K562 (cell line): ENCODE data around the gene CADPS2. TPM values are rescaled to one million over a fixed set of nuclear protein-coding genes. Genes with fewer than 3 reads are reported as not detected.

ENCODE experiments used
- ATAC-seq: fragments of 200-7000 bp; cut with Tn5 transposase; 3 replicates; pipeline ENCODE4 v1.9.1; 2020; ENCODE audit warnings: moderate library complexity
- BruUV-seq: library from RNA; stranded (reverse); fragments of 400-500 nt; replicated peaks from 2 replicates; lab custom pipeline; 2021; lab: Mats Ljungman, UMichigan
- CTCF ChIA-PET: fragments of 300-600 bp; formaldehyde crosslinking; extraction: SDS; loops from one replicate; lab custom pipeline; 2021; ENCODE audit warnings: low intra/inter-chr PET ratio; lab: Yijun Ruan, JAX
- POLR2A ChIA-PET: fragments of 300-600, 350-650 bp; sonication (Branson Sonifier 250); formaldehyde crosslinking; extraction: SDS; loops from one replicate; lab custom pipeline; 2021; ENCODE audit warnings: antibody characterized with exemption, inconsistent platforms; lab: Yijun Ruan, JAX
- DNase-seq, 4 experiments: peaks; one replicate each; pipeline versions ENCODE4 v3.0.0 to v3.0.0-alpha.2; 2011 to 2018; ENCODE audit warnings: low spot score in 3 of 4, mixed read lengths in 3 of 4; ENCODE audit errors: extremely low read depth in 1 of 4
- FAIRE-seq: peaks from 2 replicates; lab custom pipeline; 2011; peaks lifted over from hg19 to GRCh38; lab: Jason Lieb, UNC
- H2AFZ ChIP-seq: 2 replicates; pipeline ENCODE4 v1.6.0; 2011; ENCODE audit warnings: low read depth, low read length, control low read depth, inconsistent platforms
- H3K27ac ChIP-seq: fragments of 200-600 bp; 3 replicates; pipeline ENCODE4 v1.8.0; 2011; ENCODE audit warnings: low read depth, mild to moderate bottlenecking, control low read depth, inconsistent platforms, low read length, moderate library complexity, mixed read lengths; ENCODE audit errors: extremely low read depth
- H3K27me3 ChIP-seq, 2 experiments: fragments of 300-600 bp in 1 of 2; 2 replicates in 1 of 2; 3 replicates in 1 of 2; pipeline versions ENCODE4 v1.6.0 to v1.8.0; 2011; ENCODE audit warnings: inconsistent platforms in 2 of 2, low read length in 2 of 2, mild to moderate bottlenecking in 1 of 2, mixed read lengths in 1 of 2, moderate library complexity in 1 of 2; ENCODE audit not compliant: control insufficient read depth in 2 of 2, insufficient read depth in 2 of 2
- H3K36me3 ChIP-seq: fragments of 300-600 bp; 3 replicates; pipeline ENCODE4 v1.8.0; 2011; ENCODE audit warnings: mild to moderate bottlenecking, low read length, inconsistent platforms; ENCODE audit not compliant: control insufficient read depth, insufficient read depth
- H3K4me1 ChIP-seq, 2 experiments: fragments of 200-600 bp in 1 of 2; replicated peaks in 1 of 2; 2 replicates in 1 of 2; 3 replicates in 1 of 2; pipeline versions ENCODE4 v1.5.1 to v1.8.0; 2011; ENCODE audit warnings: inconsistent platforms in 2 of 2, low read length in 2 of 2, mild to moderate bottlenecking in 1 of 2, mixed read lengths in 1 of 2, moderate library complexity in 1 of 2; ENCODE audit not compliant: control insufficient read depth in 2 of 2, insufficient read depth in 2 of 2
- H3K4me2 ChIP-seq: 2 replicates; pipeline ENCODE4 v1.6.1; 2011; ENCODE audit warnings: low read length, control low read depth, inconsistent platforms, mixed read lengths; ENCODE audit not compliant: insufficient read depth
- H3K4me3 ChIP-seq: fragments of 200-600 bp; sonication (generic), shearing (Covaris generic); 2 replicates; pipeline ENCODE4 v1.5.1; 2016; ENCODE audit warnings: control low read depth, inconsistent platforms
- H3K79me2 ChIP-seq: fragments of 200-600 bp; 3 replicates; pipeline ENCODE4 v1.8.0; 2011; ENCODE audit warnings: low read length, inconsistent platforms; ENCODE audit not compliant: control insufficient read depth, insufficient read depth
- H3K9ac ChIP-seq, 2 experiments: 2 replicates each; pipeline versions ENCODE4 v1.6.0 to v1.6.1; 2011; ENCODE audit warnings: low read depth in 2 of 2, low read length in 2 of 2, control low read depth in 1 of 2, inconsistent platforms in 1 of 2, mild to moderate bottlenecking in 1 of 2, mixed read lengths in 1 of 2; ENCODE audit not compliant: insufficient read depth in 1 of 2
- H3K9me1 ChIP-seq: one replicate; pipeline ENCODE4 v1.6.0; 2011; ENCODE audit warnings: inconsistent platforms, mild to moderate bottlenecking, low read length, moderate library complexity; ENCODE audit not compliant: control insufficient read depth, insufficient read depth
- H3K9me3 ChIP-seq: replicated peaks from 2 replicates; pipeline ENCODE4 v1.5.1; 2011; ENCODE audit warnings: low read depth, low read length, inconsistent platforms; ENCODE audit not compliant: control insufficient read depth, insufficient read depth
- H4K20me1 ChIP-seq: replicated peaks from 2 replicates; pipeline ENCODE4 v1.6.1; 2011; ENCODE audit warnings: low read length, inconsistent platforms, mixed read lengths; ENCODE audit not compliant: control insufficient read depth, insufficient read depth
- C11orf30 ChIP-seq: fragments of 450-650 bp; IDR thresholded peaks from 2 replicates; pipeline ENCODE4 v1.6.1; 2016; ENCODE audit warnings: low read depth, mild to moderate bottlenecking
- CEBPG ChIP-seq, 3 experiments: fragments of 200-800 bp in 1 of 3; sonication (Bioruptor generic) in 1 of 3; sonication (generic) in 1 of 3; formaldehyde crosslinking in 1 of 3; IDR thresholded peaks in 2 of 3; conservative IDR thresholded peaks in 1 of 3; 2 replicates each; pipeline versions ENCODE4 v1.6.1 to v1.8.0; 2016 to 2022; ENCODE audit warnings: missing compliant biosample characterization in 2 of 3, missing genetic modification characterization in 2 of 3, mild to moderate bottlenecking in 1 of 3, missing genetic modification reagents in 1 of 3
- GABPA ChIP-seq: fragments of 200-800 bp; sonication (Bioruptor generic); conservative IDR thresholded peaks from 2 replicates; pipeline ENCODE4 v1.6.1; 2016; ENCODE audit warnings: low read depth, missing genetic modification characterization, missing compliant biosample characterization
- KLF1 ChIP-seq: fragments of 450-650 bp; IDR thresholded peaks from 2 replicates; pipeline ENCODE4 v1.6.1; 2016; ENCODE audit warnings: missing genetic modification characterization, missing compliant biosample characterization
- NR2C2 ChIP-seq, 2 experiments: fragments of 200-800 bp in 1 of 2; sonication (Bioruptor generic) in 1 of 2; sonication (generic) in 1 of 2; formaldehyde crosslinking in 1 of 2; IDR thresholded peaks; 2 replicates each; pipeline versions ENCODE4 v1.6.1 to v1.8.0; 2016 to 2022; ENCODE audit warnings: mild to moderate bottlenecking in 1 of 2, missing compliant biosample characterization in 1 of 2, missing genetic modification characterization in 1 of 2, missing genetic modification reagents in 1 of 2
- PPARD ChIP-seq: fragments of 250-450 bp; sonication (Bioruptor Pico); IDR thresholded peaks from 2 replicates; pipeline ENCODE4 v1.8.0; 2022; ENCODE audit warnings: inconsistent platforms, mild to moderate bottlenecking, moderate library complexity
- STAG1 ChIP-seq: sonication (generic); formaldehyde crosslinking; IDR thresholded peaks from 2 replicates; pipeline ENCODE4 v1.5.0; 2020; ENCODE audit warnings: missing genetic modification reagents, borderline replicate concordance
- ZFPM2 ChIP-seq: fragments of 250-450 bp; sonication (Bioruptor Pico); IDR thresholded peaks from 2 replicates; pipeline ENCODE4 v1.5.1; 2022; ENCODE audit warnings: mild to moderate bottlenecking
- ZNF165 ChIP-seq: fragments of 250-450 bp; sonication (Bioruptor Pico); IDR thresholded peaks from 2 replicates; pipeline ENCODE4 v1.4.0; 2020; ENCODE audit warnings: borderline replicate concordance
- WGBS: fragments of 100-300 bp; shearing (Covaris generic); methylation state at CpG from one replicate; pipeline ENCODE4 v1.1.6; 2016; ENCODE audit warnings: low coverage, mixed read lengths; ENCODE audit not compliant: insufficient coverage; ENCODE audit errors: missing lambda C conversion rate; 5-methylcytosine and 5-hydroxymethylcytosine counted together
- in situ Hi-C: fragments of 300-500 bp; cut with MboI; formaldehyde crosslinking; loops from 4 replicates; pipeline ENCODE4 v1.15.0; 2018; ENCODE audit warnings: inconsistent platforms, mixed read lengths
- intact Hi-C: fragments of 100-400 bp; cut with micrococcal nuclease; formaldehyde crosslinking; loops from 2 replicates; pipeline ENCODE4 v1.14.2; 2022
- polyA plus RNA-seq, 8 experiments: library from polyadenylated mRNA; depleted of rRNA in 4 of 8; stranded (reverse) in 5 of 8; unstranded in 3 of 8; fragments of >200 nt; fragmentation: Nextera tagmentation in 2 of 8; fragmentation: Illumina TruSeq in 1 of 8; extraction: Ambion mirVana in 2 of 8; extraction: Trizol in 1 of 8; gene quantifications; 2 replicates each; pipeline versions ENCODE4 v1.2.1 to v1.2.3, GENCODE V29; 2011 to 2014; ENCODE audit warnings: inconsistent platforms in 1 of 8, missing spikeins in 1 of 8
- total RNA-seq, 7 experiments: library from RNA; depleted of rRNA in 6 of 7; stranded (reverse); fragments of >200 nt in 6 of 7; fragmentation: Illumina TruSeq in 2 of 7; extraction: Trizol in 2 of 7; gene quantifications; 2 replicates each; pipeline versions ENCODE4 v1.2.1 to v1.2.3, GENCODE V29; 2011 to 2021; ENCODE audit warnings: low replicate concordance in 1 of 7
- TF ChIP-seq, protein P1 (sequence below): sonication (generic); formaldehyde crosslinking; IDR thresholded peaks from 2 replicates; pipeline ENCODE4 v1.8.0; 2022; ENCODE audit warnings: mild to moderate bottlenecking, missing genetic modification reagents
- TF ChIP-seq, protein P2 (sequence below): fragments of 250-450 bp; sonication (Bioruptor Pico); IDR thresholded peaks from 2 replicates; pipeline ENCODE4 v1.8.0; 2022; ENCODE audit warnings: moderate library complexity, mild to moderate bottlenecking, inconsistent platforms
- TF ChIP-seq, protein P3 (sequence below): fragments of 250-450 bp; sonication (Bioruptor Pico); IDR thresholded peaks from 2 replicates; pipeline ENCODE4 v1.4.0; 2020; ENCODE audit warnings: borderline replicate concordance

The CADPS2 gene
- total and polyA plus RNA-seq, 9 of the 15 experiments (the other 6 are each of a cell fraction or from before 2014, with no cell fraction given): 0.03 to 0.14 (median 0.04) TPM; not detected in 1

DNA sequence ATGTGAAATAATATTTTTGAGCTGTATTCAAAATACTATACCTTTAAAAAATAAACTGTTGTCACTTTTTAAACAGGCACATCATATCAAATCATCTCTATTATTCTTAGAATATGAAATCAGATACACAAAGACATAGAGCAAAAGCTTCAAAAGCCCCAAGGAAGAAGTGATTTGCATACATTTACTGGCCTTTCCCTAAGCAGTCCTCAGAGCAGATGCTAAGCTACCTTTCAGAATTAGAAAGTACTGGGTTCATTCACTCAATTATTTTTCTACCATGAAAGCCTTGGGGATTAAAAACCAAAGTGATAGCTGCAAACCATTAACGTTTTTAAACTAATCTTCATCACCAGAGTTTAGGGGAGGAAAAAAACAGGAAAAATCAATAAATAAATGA, 127.8 kb downstream of the CADPS2 start:
- Histone ChIP-seq H3K9me3 (no peaks in the 10 kb centered on the region; the same call in 1 of the 2 replicates), H3K79me2 (no peaks in the 10 kb centered on the region), H3K4me3 (no peak overlapping the region), H3K27ac (no peak overlapping the region), H3K27me3 (no peaks in the 10 kb centered on the region), H3K9ac (no peak overlapping the region), H3K4me1 (no peaks in the 10 kb centered on the region), H4K20me1 (no peaks in the 10 kb centered on the region), H3K4me2 (no peak overlapping the region), H3K36me3 (no peaks in the 10 kb centered on the region), H3K9me1 (no peaks in the 10 kb centered on the region), H2AFZ (no peak overlapping the region)
- no peak for ATAC-seq
- 0% methylated on average over 1 of the region's 1 CpG for WGBS
- no peak for DNase-seq
- FAIRE-seq: no peak
- ChIA-PET POLR2A (no interaction called here), CTCF (no interaction called here)
- in situ Hi-C loops: no loop called here
- intact Hi-C loops: no loop called here
- BruUV-seq: no TSS peak
- no peak for TF ChIP-seq NR2C2 (CRISPR knock-in tag; IDR thresholded peaks at IDR 0.05)
- no peak for TF ChIP-seq NR2C2 (tag; IDR thresholded peaks at IDR 0.05)
- TF ChIP-seq CEBPG (CRISPR knock-in tag; IDR thresholded peaks at IDR 0.05): no peak
- TF ChIP-seq CEBPG (tag; conservative IDR thresholded peaks at IDR 0.05 in 1 of 2, IDR thresholded peaks at IDR 0.05 in 1 of 2): no peak
- no peak for TF ChIP-seq ZFPM2 (CRISPR knock-in tag)
- TF ChIP-seq, protein P1, sequence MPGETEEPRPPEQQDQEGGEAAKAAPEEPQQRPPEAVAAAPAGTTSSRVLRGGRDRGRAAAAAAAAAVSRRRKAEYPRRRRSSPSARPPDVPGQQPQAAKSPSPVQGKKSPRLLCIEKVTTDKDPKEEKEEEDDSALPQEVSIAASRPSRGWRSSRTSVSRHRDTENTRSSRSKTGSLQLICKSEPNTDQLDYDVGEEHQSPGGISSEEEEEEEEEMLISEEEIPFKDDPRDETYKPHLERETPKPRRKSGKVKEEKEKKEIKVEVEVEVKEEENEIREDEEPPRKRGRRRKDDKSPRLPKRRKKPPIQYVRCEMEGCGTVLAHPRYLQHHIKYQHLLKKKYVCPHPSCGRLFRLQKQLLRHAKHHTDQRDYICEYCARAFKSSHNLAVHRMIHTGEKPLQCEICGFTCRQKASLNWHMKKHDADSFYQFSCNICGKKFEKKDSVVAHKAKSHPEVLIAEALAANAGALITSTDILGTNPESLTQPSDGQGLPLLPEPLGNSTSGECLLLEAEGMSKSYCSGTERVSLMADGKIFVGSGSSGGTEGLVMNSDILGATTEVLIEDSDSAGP (CRISPR knock-in tag): no peak
- no peak for TF ChIP-seq PPARD (CRISPR knock-in tag)
- TF ChIP-seq, protein P2, sequence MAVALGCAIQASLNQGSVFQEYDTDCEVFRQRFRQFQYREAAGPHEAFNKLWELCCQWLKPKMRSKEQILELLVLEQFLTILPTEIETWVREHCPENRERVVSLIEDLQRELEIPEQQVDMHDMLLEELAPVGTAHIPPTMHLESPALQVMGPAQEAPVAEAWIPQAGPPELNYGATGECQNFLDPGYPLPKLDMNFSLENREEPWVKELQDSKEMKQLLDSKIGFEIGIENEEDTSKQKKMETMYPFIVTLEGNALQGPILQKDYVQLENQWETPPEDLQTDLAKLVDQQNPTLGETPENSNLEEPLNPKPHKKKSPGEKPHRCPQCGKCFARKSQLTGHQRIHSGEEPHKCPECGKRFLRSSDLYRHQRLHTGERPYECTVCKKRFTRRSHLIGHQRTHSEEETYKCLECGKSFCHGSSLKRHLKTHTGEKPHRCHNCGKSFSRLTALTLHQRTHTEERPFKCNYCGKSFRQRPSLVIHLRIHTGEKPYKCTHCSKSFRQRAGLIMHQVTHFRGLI (CRISPR knock-in tag): no peak
- TF ChIP-seq C11orf30: no peak
- no peak for TF ChIP-seq ZNF165
- no peak for TF ChIP-seq STAG1
- TF ChIP-seq KLF1 (tag): no peak
- TF ChIP-seq, protein P3, sequence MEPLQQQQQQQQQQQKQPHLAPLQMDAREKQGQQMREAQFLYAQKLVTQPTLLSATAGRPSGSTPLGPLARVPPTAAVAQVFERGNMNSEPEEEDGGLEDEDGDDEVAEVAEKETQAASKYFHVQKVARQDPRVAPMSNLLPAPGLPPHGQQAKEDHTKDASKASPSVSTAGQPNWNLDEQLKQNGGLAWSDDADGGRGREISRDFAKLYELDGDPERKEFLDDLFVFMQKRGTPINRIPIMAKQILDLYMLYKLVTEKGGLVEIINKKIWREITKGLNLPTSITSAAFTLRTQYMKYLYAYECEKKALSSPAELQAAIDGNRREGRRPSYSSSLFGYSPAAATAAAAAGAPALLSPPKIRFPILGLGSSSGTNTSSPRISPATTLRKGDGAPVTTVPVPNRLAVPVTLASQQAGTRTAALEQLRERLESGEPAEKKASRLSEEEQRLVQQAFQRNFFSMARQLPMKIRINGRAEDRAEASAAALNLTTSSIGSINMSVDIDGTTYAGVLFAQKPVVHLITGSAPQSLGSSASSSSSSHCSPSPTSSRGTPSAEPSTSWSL: no peak
- no peak for TF ChIP-seq GABPA (tag)
